GM21723 (cell line): ENCODE results near the gene MRPL38.
"Not testable (repeated sequence)": the region's sequence is repeated elsewhere in the genome, so short reads cannot be mapped to it uniquely, and the experiment has no call there.

Experiments
- ATAC-seq: cut with Tn5 transposase; IDR thresholded peaks from one replicate; pipeline ENCODE4 v1.9.1; 2021; ENCODE audit warnings: mild to moderate bottlenecking, moderate library complexity; ENCODE audit not compliant: unreplicated experiment

MRPL38 gene

GRCh38 chr17:75856062-75856756, 48.5 kb downstream of the MRPL38 start:
- ATAC-seq, result peak; percentile 37

GRCh38 chr17:75855310-75856061, 49.2 kb downstream of the MRPL38 start, which contains the start of gene WBP2:
WBP2 (minus strand) TSS chr17:75855335; CDS start chr17:75855297, 38 bp downstream.
- peak; percentile 86 for ATAC-seq

- no peak for ATAC-seq
Observed at GRCh38 chr17:75854881-75855309, 49.8 kb downstream of the MRPL38 start.

GRCh38 chr17:75854101-75854748, 50.5 kb downstream of the MRPL38 start:
- no peak for ATAC-seq

- ATAC-seq, result no peak
Observed at GRCh38 chr17:75853433-75853832, 51.3 kb downstream of the MRPL38 start.

GRCh38 chr17:75851693-75851991, 53.0 kb downstream of the MRPL38 start:
- not testable (repeated sequence) for ATAC-seq

GRCh38 chr17:75850928-75851692, 53.6 kb downstream of the MRPL38 start:
- no peak for ATAC-seq

- no peak for ATAC-seq
Observed at GRCh38 chr17:75849724-75850123, 55.0 kb downstream of the MRPL38 start.

GRCh38 chr17:75849279-75849646, 55.4 kb downstream of the MRPL38 start:
- ATAC-seq, result no peak
